GM18951 (cell line): ENCODE data around the gene PLEKHA5.
"Not testable (repeated sequence)": the region's sequence is repeated elsewhere in the genome, so short reads cannot be mapped to it uniquely, and the experiment has no call there.

Experiments
- POLR2A ChIP-seq: IDR thresholded peaks from 4 replicates; pipeline ENCODE4 v1.6.1; 2011; ENCODE audit warnings: mild to moderate bottlenecking; ENCODE audit not compliant: insufficient read length, insufficient read depth; ENCODE audit errors: extremely low read depth
- in situ Hi-C: fragments of 300-500 bp; cut with MboI; formaldehyde crosslinking; loops from one replicate; pipeline ENCODE4 v1.12.0; 2022; ENCODE audit warnings: low sequenced_read_pairs, mixed read lengths, inconsistent platforms; ENCODE audit not compliant: unreplicated experiment

PLEKHA5 gene

DNA sequence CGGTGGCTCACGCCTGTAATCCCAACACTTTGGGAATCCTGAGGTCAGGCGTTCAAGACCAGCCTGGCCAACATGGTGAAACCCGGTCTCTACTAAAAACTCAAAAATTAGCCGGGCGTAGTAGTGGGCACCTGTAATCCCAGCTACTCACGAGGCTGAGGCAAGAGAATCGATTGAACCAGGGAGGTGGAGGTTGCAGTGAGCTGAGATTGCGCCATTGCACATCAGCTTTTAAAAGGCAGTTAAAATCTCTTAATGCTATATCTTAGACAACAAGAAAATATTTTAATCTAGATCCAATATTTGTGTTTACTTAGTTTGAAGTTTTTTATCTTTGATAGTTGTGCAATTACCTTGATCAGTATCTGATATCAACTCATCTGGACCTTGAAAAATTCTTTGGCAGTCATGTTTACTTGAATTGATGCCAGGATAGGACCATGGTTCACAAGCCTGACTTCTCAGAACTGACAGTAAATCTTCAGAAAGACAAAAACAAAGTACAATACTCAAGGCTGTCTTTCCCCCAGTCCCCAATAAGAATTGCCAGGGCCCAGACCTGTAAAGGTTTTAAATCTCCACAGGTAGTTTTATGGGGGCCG, 174.7 kb downstream of the PLEKHA5 start:
- in situ Hi-C loops: no loop called here
- TF ChIP-seq POLR2A: no peak

DNA sequence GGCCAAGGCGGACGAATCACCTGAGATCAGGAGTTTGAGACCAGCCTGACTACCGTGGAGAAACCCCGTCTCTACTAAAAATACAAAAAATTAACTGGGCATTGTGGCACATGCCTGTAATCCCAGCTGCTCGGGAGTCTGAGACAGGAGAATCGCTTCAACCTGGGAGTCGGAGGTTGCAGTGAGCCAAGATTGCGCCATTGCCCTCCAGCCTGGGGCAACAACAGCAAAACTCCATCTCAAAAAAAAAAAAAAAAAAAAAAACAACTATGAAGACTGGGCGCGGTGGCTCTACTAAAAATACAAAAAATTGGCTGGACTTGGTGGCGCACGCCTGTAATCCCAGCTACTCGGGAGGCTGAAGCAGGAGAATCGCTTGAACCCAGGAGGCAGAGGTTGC, 176.1 kb downstream of the PLEKHA5 start:
- in situ Hi-C loops: not testable (repeated sequence)

DNA sequence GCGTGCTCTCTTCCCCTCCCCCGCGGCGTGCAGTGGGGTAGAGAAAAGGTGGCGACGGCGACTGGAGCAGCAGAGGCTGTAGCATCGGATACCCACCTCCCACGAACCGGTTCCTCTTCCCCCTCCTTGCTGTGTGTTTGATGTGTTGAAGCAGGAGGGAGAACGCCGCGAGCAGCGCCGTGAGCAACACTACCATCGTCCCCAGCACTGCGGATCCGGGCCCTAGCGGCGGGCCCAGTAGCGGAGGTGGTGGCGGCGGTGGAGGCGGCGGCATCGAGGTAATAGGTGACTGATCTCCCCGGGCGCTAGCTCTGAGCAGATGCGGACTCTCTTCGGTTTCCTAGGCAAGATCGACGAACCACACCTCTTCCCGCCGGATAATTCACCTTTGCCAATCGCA, 176.8 kb downstream of the PLEKHA5 start:
- in situ Hi-C loops: no loop called here
- no peak for TF ChIP-seq POLR2A

DNA sequence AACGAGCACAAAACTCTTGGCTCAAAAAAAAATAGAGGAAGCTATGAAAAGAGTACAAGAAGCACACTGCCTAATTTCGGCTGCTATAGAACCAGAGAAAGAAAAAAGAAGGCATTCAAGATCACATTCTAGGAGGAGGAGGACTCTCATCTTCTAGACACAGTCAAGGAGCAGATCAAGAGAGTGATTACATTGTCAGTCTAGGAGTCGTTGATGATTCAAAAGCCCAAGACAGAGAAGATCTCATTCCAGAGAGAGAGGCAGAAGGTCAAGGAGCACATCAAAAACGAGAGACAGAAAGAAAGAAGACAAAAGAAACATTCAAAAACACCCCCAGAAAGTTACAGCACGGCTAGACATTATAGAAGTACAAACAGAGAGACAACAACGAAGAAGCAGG, 177.9 kb downstream of the PLEKHA5 start:
- in situ Hi-C loops: no loop called here
- no peak for TF ChIP-seq POLR2A

DNA sequence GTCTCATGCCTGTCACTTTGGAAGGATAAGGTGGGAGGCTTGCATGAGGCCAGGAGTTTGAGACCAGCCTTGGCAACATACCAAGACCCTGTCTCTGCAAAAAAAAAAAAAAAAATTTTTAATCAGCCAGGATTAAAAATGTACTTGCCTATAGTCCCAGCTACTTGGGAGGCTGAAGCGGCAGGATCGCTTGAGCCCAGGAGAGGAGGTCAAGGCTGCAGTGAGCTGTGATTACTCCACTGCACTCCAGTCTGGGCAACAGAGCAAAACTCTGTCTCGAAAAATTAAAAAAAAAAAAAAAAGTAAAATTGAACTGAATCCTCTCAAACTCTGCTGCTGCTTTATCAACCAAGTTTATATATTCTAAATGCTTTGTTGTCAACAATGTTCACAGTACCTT, 181.6 kb downstream of the PLEKHA5 start:
- no peak for TF ChIP-seq POLR2A
- in situ Hi-C loops: no loop called here

DNA sequence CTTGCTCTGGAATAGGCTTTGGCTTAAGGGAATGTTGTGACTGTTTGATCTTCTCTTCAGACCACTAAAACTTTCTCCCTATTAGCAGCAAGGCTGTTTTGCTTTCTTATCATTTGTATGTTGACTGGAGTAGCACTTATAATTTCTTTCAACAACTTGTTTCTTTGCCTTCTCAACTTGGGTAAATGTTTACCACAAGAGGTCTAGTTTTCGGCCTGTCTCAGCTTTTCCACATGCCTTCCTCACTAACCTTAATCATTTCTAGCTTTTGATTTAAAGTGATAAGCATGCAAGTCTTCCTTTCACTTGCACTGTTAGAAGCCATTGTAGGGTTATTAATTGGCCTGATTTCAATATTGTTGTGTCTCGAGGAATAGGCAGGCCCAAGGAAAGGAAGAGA, 183.1 kb downstream of the PLEKHA5 start:
- TF ChIP-seq POLR2A: no peak
- in situ Hi-C loops: no loop called here

DNA sequence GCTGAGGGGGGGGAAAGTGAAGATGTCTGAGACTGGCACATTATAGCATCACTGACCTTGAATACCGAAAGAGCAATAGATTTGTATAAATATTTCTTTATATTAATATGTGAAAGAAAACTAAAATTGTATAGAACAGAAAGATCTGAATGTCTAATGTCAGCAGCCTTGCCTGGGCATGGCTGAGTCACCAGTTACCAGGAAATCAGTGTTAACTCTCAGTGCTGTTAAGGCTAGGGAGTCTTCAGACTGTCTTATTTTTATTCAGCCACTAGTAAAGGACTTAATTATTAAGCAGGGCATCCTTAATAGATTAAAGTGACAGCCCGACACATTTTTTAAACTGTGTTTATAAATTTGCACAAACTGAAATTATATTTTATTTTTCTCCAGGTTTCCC, 186.9 kb downstream of the PLEKHA5 start:
- TF ChIP-seq POLR2A: no peak
- in situ Hi-C loops: no loop called here

DNA sequence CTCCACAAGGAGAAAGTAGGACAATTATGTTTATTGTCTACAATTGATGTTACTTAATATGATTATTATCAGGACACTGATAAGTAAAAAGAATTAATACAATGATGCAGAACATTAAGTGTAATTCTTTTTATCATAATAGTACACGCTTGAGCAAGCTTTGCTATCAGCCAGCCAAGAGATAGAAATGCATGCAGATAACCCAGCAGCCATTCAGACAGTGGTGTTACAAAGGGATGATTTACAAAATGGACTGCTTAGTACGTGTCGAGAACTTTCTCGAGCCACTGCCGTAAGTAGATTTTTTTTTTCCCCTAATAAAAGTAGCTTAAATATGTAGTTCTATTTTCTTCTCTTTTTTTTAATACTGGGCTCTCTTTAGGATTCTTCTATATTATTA, 192.8 kb downstream of the PLEKHA5 start:
- no peak for TF ChIP-seq POLR2A
- in situ Hi-C loops: no loop called here

DNA sequence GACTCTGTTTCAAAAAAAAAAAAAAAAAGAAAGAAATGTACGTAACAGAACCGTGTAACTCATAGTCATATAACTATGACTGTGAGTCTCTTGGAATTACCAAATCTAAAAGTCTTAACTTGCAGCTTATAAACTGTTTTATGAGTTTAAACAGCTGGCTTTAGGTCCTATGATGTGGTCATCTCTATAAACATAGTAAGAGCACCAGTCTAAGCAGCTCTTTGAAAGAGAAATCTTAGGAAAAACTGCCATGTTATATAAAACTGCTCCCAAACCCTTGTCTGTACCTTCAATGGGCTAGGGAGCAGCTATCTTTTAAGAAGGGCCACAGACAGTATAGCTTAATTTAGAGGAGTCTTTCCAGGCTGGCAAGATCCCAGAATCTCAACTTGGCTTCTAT, 194.3 kb downstream of the PLEKHA5 start:
- no peak for TF ChIP-seq POLR2A
- in situ Hi-C loops: no loop called here

DNA sequence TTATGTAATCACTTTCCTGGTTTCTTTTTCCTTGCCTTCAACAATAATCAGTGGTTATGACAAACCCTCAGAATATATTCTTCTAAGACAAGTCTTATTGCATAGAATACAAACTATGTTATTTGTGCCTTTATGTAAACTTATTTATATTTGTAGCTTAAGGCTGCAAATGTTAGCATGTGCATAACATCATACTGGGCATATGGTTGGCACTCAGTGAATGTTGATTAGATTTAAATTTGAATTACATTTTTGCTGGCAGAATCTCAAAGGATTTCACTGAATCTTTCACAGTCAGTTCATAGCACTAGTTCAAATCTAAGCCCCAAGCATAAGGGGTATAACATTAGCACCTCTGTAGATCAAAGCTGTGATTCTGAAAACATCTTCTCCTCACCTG, 196.6 kb downstream of the PLEKHA5 start:
- no peak for TF ChIP-seq POLR2A
- in situ Hi-C loops: no loop called here

DNA sequence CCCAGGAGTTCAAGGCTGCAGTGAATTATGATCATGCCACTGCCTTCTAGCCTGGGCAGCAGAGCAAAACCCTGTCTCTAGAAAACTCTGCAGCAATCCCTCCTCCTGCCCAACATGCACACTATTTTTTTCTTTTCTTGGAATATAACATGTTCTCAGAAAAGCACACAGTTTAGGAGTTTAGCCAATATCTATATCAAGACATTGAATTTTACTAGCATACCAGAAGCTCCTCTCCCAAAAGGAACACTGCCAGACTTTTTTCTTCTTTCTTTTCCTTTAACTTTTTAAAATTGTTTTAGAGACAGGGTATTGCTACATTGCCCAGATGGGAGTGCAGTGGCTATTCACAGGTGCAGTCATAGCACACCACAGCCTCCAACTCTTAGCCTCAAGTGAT, 202.7 kb downstream of the PLEKHA5 start:
- in situ Hi-C loops: no loop called here
- TF ChIP-seq POLR2A: no peak

DNA sequence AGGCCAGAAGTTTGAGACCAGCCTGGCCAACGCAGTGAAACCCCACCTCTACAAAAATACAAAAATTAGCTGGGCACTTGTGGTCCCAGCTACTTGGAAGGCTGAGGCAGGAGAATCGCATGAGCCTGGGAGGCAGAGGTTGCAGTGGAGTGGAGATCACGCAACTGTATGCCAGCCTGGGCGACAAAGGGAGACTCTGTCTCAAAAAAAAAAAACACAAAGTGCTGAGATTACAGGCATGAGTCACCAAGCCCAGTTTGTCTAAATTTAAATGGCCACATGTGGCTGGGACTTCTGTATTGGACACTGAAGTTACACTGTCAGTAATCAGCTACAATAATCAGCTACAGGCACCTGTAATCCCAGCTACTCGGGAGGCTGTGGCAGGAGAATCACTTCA, 208.9 kb downstream of the PLEKHA5 start:
- TF ChIP-seq POLR2A: no peak
- in situ Hi-C loops: no loop called here

DNA sequence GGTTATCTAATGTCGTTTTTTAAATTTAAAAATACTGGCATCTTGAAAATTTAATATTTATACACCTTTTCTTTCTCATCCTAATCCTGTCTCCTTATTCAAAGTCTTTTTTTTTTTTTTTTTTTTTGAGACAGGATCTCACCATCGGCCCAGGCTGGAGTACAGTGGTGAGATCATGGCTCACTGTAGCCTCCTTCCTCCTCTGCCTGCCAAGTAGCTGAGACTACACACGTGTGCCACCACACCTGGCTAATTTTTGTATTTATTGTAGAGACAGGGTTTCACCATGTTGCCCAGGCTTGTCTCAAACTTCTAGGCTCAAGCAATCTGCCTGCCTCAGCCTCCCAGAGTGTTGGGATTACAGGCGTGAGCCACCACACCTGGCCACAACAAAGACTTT, 221.3 kb downstream of the PLEKHA5 start:
- in situ Hi-C loops: not testable (repeated sequence)

DNA sequence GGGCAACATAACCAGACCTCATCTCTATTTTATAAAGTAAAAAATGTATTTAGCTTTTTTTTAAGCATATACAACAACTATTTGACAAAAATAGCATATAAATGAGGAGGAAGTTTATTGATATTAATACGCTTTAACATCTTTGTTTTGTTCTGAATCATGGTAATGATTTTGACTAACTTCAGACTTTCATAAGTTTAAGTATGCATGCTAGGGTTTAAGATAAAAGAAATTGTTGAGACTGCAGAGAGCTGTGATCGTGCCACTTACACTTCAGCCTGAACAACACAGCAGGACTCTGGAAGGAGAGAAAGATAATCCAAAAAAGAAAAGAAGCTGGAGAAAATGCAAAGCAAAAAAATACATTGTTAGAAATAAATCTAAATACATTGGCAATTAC, 221.8 kb downstream of the PLEKHA5 start:
- TF ChIP-seq POLR2A: no peak
- in situ Hi-C loops: no loop called here

DNA sequence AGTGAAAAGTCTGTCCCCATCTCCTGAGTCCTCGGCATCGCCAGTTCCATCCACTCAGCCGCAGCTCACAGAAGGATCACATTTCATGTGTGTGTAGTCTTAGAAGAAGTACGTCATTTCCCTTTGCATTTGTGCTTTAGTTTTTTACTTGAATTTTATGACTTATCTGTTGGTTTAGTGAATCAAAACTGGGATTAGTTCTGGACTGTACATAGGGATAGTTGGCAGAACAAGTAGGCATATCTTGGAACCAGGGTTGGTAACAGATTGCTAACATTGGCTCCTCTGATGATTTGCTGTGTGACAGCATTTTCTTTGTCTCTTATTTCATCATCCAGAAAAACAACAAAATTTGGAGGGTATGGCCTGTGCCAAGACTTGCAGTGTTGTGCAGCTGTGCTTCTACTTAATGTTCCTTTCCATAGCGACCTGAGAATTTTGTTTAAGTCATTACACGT, 240.2 kb downstream of the PLEKHA5 start:
- no peak for TF ChIP-seq POLR2A
- in situ Hi-C loops: no loop called here
